ENCODE measurements around the gene S100A12. TPM values are rescaled to one million over a fixed set of nuclear protein-coding genes. Genes with fewer than 3 reads are reported as not detected.

Gene S100A12
- polyA plus RNA-seq, 1 of the 3 experiments (the other 2 are of a cell fraction) = not detected

GRCh38 chr1:153368495-153368894 lies 6.9 kb downstream of the S100A12 start:
- Histone ChIP-seq H3K4me3 (ENCODE audit: low read depth in 2 of 2, low read length in 1 of 2) (no peak overlapping the region), H3K9me3 (no peaks in the 10 kb centered on the region), H2AFZ (ENCODE audit: low read depth) (no peak overlapping the region), H3K9ac (no peak overlapping the region), H3F3A (replicated peaks; ENCODE audit: insufficient read depth) (no peaks in the 10 kb centered on the region), H3K27me3 (ENCODE audit: insufficient read depth) (peaks cover 31% of the 10 kb centered on the region; the same call in 1 of the 2 replicates), H3K79me2 (ENCODE audit: insufficient read depth) (no peaks in the 10 kb centered on the region), H3K9me2 (no peaks in the 10 kb centered on the region), H3K4me2 (no peak overlapping the region), H3K36me3 (replicated peaks in 1 of 2; ENCODE audit: control insufficient read depth in 1 of 2, insufficient read depth in 2 of 2, low read length in 1 of 2) (no peaks in the 10 kb centered on the region), H4K20me1 (ENCODE audit: insufficient read depth) (no peaks in the 10 kb centered on the region), H3K27ac (ENCODE audit: low read depth in 2 of 2, low read length in 1 of 2) (no peak overlapping the region), H3K4me1 (ENCODE audit: control insufficient read depth in 1 of 2, insufficient read depth in 2 of 2, low read depth in 1 of 2, low read length in 1 of 2) (no peaks in the 10 kb centered on the region)
- CTCF ChIA-PET = interaction anchor here (0.7 to 1.5 kb wide), 3 partner anchors 16 to 126 kb away, joined by 3 read pairs; no protein-coding TSS in a partner anchor
- POLR2A ChIA-PET = no interaction called here
- 0% methylated on average over 2 of the region's 2 CpGs for WGBS (ENCODE audit: low lambda C conversion rate)
- no peak for DNase-seq
- no peak for TF ChIP-seq NFIC (IDR thresholded peaks at IDR 0.05; ENCODE audit: borderline replicate concordance)
- TF ChIP-seq NRF1 (IDR thresholded peaks at IDR 0.05; ENCODE audit: low read depth, low read length) = no peak
- TF ChIP-seq SMC3 (IDR thresholded peaks at IDR 0.05; ENCODE audit: low read depth, low read length) = no peak

DNA sequence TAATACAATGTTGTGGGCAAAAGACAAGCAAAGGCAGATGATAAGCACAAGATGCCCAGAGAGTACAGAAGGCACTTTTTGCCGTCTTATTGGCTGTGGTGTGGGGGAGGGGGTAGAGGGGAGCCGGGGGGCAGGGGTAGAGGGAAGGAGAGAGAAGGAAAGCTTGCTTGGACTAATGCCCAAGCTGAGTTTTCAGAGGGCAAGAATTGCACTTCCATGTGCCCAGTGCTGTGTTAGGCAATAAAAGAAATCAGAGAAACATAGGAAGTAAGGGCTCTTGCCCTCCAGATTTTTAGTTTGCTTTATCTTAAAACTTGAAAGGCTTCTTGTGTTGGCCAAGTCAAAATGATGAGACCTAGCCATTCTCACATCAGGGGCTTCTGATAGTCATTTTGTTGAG lies 8.3 kb downstream of the S100A12 start:
- Histone ChIP-seq H3K79me2 (ENCODE audit: insufficient read depth) (no peaks in the 10 kb centered on the region), H3K36me3 (replicated peaks in 1 of 2; ENCODE audit: control insufficient read depth in 1 of 2, insufficient read depth in 2 of 2, low read length in 1 of 2) (no peaks in the 10 kb centered on the region), H3K9me2 (no peaks in the 10 kb centered on the region), H3K9ac (no peak overlapping the region), H3F3A (replicated peaks; ENCODE audit: insufficient read depth) (no peaks in the 10 kb centered on the region), H3K4me3 (ENCODE audit: low read depth in 2 of 2, low read length in 1 of 2) (no peak overlapping the region), H2AFZ (ENCODE audit: low read depth) (no peak overlapping the region), H3K27ac (ENCODE audit: low read depth in 2 of 2, low read length in 1 of 2) (no peak overlapping the region), H3K27me3 (ENCODE audit: insufficient read depth) (peaks cover 31% of the 10 kb centered on the region; the same call in 1 of the 2 replicates), H4K20me1 (ENCODE audit: insufficient read depth) (no peaks in the 10 kb centered on the region), H3K4me1 (ENCODE audit: control insufficient read depth in 1 of 2, insufficient read depth in 2 of 2, low read depth in 1 of 2, low read length in 1 of 2) (no peaks in the 10 kb centered on the region), H3K4me2 (no peak overlapping the region), H3K9me3 (no peaks in the 10 kb centered on the region)
- DNase-seq = no peak
- ChIA-PET CTCF (interaction anchor here (1.9 kb wide), 1 partner anchor 12 kb away, joined by 5 read pairs; no protein-coding TSS in a partner anchor), POLR2A (no interaction called here)
- TF ChIP-seq, protein P1, sequence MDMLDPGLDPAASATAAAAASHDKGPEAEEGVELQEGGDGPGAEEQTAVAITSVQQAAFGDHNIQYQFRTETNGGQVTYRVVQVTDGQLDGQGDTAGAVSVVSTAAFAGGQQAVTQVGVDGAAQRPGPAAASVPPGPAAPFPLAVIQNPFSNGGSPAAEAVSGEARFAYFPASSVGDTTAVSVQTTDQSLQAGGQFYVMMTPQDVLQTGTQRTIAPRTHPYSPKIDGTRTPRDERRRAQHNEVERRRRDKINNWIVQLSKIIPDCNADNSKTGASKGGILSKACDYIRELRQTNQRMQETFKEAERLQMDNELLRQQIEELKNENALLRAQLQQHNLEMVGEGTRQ (IDR thresholded peaks at IDR 0.05; ENCODE audit: borderline replicate concordance, low read depth, low read length) = no peak
- TF ChIP-seq CTCF (IDR thresholded peaks at IDR 0.05) (no peak), TEAD4 (IDR thresholded peaks at IDR 0.05; ENCODE audit: borderline replicate concordance, insufficient read depth) (no peak), ELF1 (IDR thresholded peaks at IDR 0.05) (no peak), FOXM1 (IDR thresholded peaks at IDR 0.05; ENCODE audit: low read depth) (no peak), ZBTB33 (IDR thresholded peaks at IDR 0.05; ENCODE audit: borderline replicate concordance, low read depth) (no peak), GABPA (IDR thresholded peaks at IDR 0.05; ENCODE audit: low read depth) (no peak), RXRA (IDR thresholded peaks at IDR 0.05; ENCODE audit: borderline replicate concordance, low read depth) (no peak)
- WGBS (ENCODE audit: low lambda C conversion rate) = 2% methylated on average over 2 of the region's 2 CpGs

All from SK-N-SH (cell line).